ENCODE data around the gene SERINC5. TPM values are rescaled to one million over a fixed set of nuclear protein-coding genes. Genes with fewer than 3 reads are reported as not detected.

The SERINC5 gene
- total RNA-seq, 2 experiments from 2014 or later, result 115 to 123 TPM

DNA sequence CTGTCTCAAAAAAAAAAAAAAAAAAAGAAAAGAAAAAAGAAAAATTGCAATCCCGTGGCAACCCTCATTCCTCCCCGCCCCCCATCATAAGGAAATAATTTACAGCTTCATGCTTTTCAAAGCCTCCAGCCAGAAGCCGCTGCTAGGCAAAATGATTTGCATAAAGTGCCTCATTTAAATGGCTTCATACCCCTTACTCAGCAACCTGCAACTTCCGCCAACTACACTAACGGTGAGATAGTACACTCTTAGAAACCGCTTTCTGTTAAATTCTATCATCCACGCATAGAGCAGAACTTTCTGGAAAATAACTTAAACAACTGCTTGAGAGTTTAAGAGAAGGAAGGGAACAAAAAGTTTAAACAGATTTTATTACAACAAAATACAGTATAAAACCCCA is 17.8 kb downstream of the SERINC5 start:
- DNase-seq, result peak in 5 of 14 experiments; percentile 28 to 70 (median 51)

GRCh38 chr5:80237243-80237642 is 18.6 kb downstream of the SERINC5 start:
- H3K9me3 Mint-ChIP-seq, result no peaks in the 10 kb centered on the region
- peak overlapping the region; percentile 38 for H3K4me3 Mint-ChIP-seq
- intact Hi-C loops (cut with DNase I, micrococcal nuclease), result loop anchor here in 1 of 2 experiments (5.0 kb wide), 1 partner anchor 35 kb away; no protein-coding TSS in a partner anchor
- Histone ChIP-seq H3K9me3 (ENCODE audit: control insufficient read depth in 1 of 2, insufficient read depth in 1 of 2, low read length in 2 of 2) (peaks cover 0 to 13% of the 10 kb centered on the region in 2 experiments), H3K27me3 (ENCODE audit: control insufficient read depth in 1 of 2, insufficient read depth in 2 of 2, low read length in 2 of 2) (no peaks in the 10 kb centered on the region), H3K4me3 (ENCODE audit: low read length) (no peak overlapping the region), H3K36me3 (ENCODE audit: insufficient read depth, low read length) (peaks cover 25% of the 10 kb centered on the region), H3K4me1 (ENCODE audit: insufficient read depth, low read length) (peaks cover 63% of the 10 kb centered on the region), H3K27ac (ENCODE audit: low read depth in 1 of 2, low read length in 2 of 2) (no peak overlapping the region)
- H3K27me3 Mint-ChIP-seq, result no peaks in the 10 kb centered on the region
- ChIA-PET POLR2A (interaction anchor here (0.6 to 3.4 kb wide), 4 partner anchors 10 to 20 kb away, joined by 3 to 25 read pairs (median 6); partner anchors contain the start of gene SERINC5), CTCF (no interaction called here)
- TF ChIP-seq CTCF (IDR thresholded peaks at IDR 0.05), result no peak
- DNase-seq (no peak), ATAC-seq (ENCODE audit: poor library complexity) (no peak)
- H3K36me3 Mint-ChIP-seq (ENCODE audit: low read depth), result peaks cover 73% of the 10 kb centered on the region
- H3K27ac Mint-ChIP-seq, result peak overlapping the region; percentile 56
- peaks cover 84% of the 10 kb centered on the region for H3K4me1 Mint-ChIP-seq (ENCODE audit: low read depth)

More for the DNA sequence above, 17.8 kb downstream of the SERINC5 start:
- peaks cover 3% of the 10 kb centered on the region for H3K9me3 Mint-ChIP-seq
- H3K27me3 Mint-ChIP-seq, result no peaks in the 10 kb centered on the region
- H3K36me3 Mint-ChIP-seq (ENCODE audit: low read depth), result peaks cover 77% of the 10 kb centered on the region
- peak overlapping the region; percentile 80 for H3K4me3 Mint-ChIP-seq
- CTCF ChIA-PET, result interaction anchor here (0.9 kb wide), 1 partner anchor 18 kb away, joined by 3 read pairs; the partner anchor contains the start of gene SERINC5
- POLR2A ChIA-PET, result interaction anchor here (0.6 to 3.4 kb wide), 7 partner anchors 9 to 102 kb away, joined by 3 to 25 read pairs (median 7); partner anchors contain the start of gene SERINC5
- peaks cover 79% of the 10 kb centered on the region for H3K4me1 Mint-ChIP-seq (ENCODE audit: low read depth)
- intact Hi-C loops (cut with DNase I, micrococcal nuclease), result loop anchor here in 1 of 2 experiments (2.0 to 5.0 kb wide), 2 partner anchors 19 to 34 kb away; partner anchors contain the start of gene SERINC5
- H3K4me1 ChIP-seq (ENCODE audit: insufficient read depth, low read length), result peaks cover 55% of the 10 kb centered on the region
- TF ChIP-seq CTCF (IDR thresholded peaks at IDR 0.05), result no peak
- peaks cover 7 to 17% of the 10 kb centered on the region in 2 experiments for H3K9me3 ChIP-seq (ENCODE audit: control insufficient read depth in 1 of 2, insufficient read depth in 1 of 2, low read length in 2 of 2)
- H3K36me3 ChIP-seq (ENCODE audit: insufficient read depth, low read length), result peaks cover 27% of the 10 kb centered on the region
- no peaks in the 10 kb centered on the region for H3K27me3 ChIP-seq (ENCODE audit: control insufficient read depth in 1 of 2, insufficient read depth in 2 of 2, low read length in 2 of 2)
- peak; percentile 58 for ATAC-seq (ENCODE audit: poor library complexity)
- no peak overlapping the region for H3K27ac ChIP-seq (ENCODE audit: low read depth in 1 of 2, low read length in 2 of 2)
- H3K4me3 ChIP-seq (ENCODE audit: low read length), result peak overlapping the region; percentile 4
- H3K27ac Mint-ChIP-seq, result peak overlapping the region; percentile 70

DNA sequence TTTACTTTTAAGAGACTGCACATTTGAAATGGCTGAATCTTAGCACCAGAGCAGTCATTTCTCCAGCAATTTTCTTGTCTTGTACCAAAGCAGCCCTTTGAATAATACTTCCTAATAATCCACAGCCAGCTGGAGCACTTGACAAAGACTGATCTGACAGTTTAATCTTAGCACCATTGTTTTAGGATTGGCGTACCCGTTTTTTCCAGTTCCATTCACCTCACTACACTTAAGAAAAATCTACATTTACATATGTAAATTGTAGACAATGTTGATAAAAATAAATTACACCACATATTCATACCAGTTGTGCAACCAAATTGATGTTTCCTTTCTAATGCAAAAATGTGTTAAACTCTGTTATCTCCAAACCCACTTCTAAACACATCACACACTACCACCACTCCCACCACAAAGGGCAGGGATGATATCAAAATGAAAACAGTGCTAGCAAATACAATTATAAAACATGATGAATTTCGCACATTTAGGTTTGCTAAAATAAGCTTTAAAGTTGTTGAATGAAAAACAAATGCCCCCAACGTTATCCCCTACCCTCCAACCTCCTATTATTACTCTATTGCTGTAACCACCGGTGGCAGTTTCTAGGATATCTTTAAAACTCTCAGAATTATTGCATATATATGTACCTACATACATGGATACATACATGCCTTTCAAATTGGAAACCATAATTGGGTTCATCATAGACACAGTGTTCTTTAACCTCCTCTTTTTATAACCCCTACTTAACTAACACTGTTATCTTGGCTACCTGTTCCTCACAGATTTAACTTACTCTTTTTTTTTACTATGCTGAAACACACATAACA is 21.5 kb downstream of the SERINC5 start:
- peaks cover 71% of the 10 kb centered on the region for H3K4me1 ChIP-seq (ENCODE audit: insufficient read depth, low read length)
- ChIA-PET CTCF (no interaction called here), POLR2A (interaction anchor here (0.6 kb wide), 1 partner anchor 16 kb away, joined by 3 read pairs; no protein-coding TSS in a partner anchor)
- no peak for ATAC-seq (ENCODE audit: poor library complexity)
- H3K27ac ChIP-seq (ENCODE audit: low read depth in 1 of 2, low read length in 2 of 2), result no peak overlapping the region
- no peak for TF ChIP-seq CTCF (IDR thresholded peaks at IDR 0.05)
- intact Hi-C loops (cut with DNase I, micrococcal nuclease), result no loop called here
- no peaks in the 10 kb centered on the region for H3K27me3 ChIP-seq (ENCODE audit: control insufficient read depth in 1 of 2, insufficient read depth in 2 of 2, low read length in 2 of 2)
- peak overlapping the region; percentile 47 for H3K4me3 Mint-ChIP-seq
- peaks cover 64% of the 10 kb centered on the region for H3K36me3 Mint-ChIP-seq (ENCODE audit: low read depth)
- no peaks in the 10 kb centered on the region for H3K27me3 Mint-ChIP-seq
- H3K36me3 ChIP-seq (ENCODE audit: insufficient read depth, low read length), result peaks cover 10% of the 10 kb centered on the region
- no peaks in the 10 kb centered on the region for H3K9me3 Mint-ChIP-seq
- H3K9me3 ChIP-seq (ENCODE audit: control insufficient read depth in 1 of 2, insufficient read depth in 1 of 2, low read length in 2 of 2), result no peaks in the 10 kb centered on the region
- peaks cover 82% of the 10 kb centered on the region for H3K4me1 Mint-ChIP-seq (ENCODE audit: low read depth)
- H3K4me3 ChIP-seq (ENCODE audit: low read length), result no peak overlapping the region
- DNase-seq, result no peak
- peak overlapping the region; percentile 67 for H3K27ac Mint-ChIP-seq

Measured in CD4-positive, alpha-beta T cell (primary cell).